ENCODE results near the gene CHST9. TPM values are rescaled to one million over a fixed set of nuclear protein-coding genes. Genes with fewer than 3 reads are reported as not detected.

The CHST9 gene
- total and polyA plus RNA-seq, 4 donors = 0.42 to 6.4 (median 1.4) TPM

GRCh38 chr18:26943906-26944305 is 241.2 kb downstream of the CHST9 start (continued):
- TF ChIP-seq, protein P1, sequence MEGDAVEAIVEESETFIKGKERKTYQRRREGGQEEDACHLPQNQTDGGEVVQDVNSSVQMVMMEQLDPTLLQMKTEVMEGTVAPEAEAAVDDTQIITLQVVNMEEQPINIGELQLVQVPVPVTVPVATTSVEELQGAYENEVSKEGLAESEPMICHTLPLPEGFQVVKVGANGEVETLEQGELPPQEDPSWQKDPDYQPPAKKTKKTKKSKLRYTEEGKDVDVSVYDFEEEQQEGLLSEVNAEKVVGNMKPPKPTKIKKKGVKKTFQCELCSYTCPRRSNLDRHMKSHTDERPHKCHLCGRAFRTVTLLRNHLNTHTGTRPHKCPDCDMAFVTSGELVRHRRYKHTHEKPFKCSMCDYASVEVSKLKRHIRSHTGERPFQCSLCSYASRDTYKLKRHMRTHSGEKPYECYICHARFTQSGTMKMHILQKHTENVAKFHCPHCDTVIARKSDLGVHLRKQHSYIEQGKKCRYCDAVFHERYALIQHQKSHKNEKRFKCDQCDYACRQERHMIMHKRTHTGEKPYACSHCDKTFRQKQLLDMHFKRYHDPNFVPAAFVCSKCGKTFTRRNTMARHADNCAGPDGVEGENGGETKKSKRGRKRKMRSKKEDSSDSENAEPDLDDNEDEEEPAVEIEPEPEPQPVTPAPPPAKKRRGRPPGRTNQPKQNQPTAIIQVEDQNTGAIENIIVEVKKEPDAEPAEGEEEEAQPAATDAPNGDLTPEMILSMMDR (IDR thresholded peaks at IDR 0.05; ENCODE audit: low read depth, low read length, missing input control) = no peak
- TF ChIP-seq FOXA1 (IDR thresholded peaks at IDR 0.05) (no peak), GABPA (IDR thresholded peaks at IDR 0.05 in 1 of 2, conservative IDR thresholded peaks at IDR 0.05 in 1 of 2) (no peak)

DNA sequence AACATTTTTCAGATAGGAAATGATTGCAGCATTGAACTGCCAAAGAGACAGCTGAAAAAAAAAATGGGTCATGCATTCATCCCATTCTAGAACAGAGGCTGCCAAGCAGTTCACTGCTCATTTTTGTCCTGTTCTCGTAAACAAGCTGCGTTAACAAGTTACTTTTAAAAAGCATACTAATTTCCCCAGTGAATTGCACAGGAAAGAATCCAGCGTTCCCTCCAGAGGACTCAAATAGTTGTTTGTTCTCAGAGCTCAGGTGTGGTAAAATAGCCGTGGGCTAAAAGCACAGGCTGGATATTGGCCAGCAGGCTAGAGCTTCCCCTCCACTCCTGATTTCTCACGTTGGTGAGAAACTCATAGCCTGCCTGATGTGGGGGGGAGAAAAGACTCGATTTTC is 243.5 kb downstream of the CHST9 start:
- Histone ChIP-seq H3K9me3 (ENCODE audit: control insufficient read depth in 4 of 4, low read length in 3 of 4) (no peaks in the 10 kb centered on the region), H3K9ac (ENCODE audit: low read depth in 1 of 2, low read length in 2 of 2) (no peak overlapping the region), H3K27ac (ENCODE audit: low read depth in 1 of 2, low read length in 2 of 2) (no peak overlapping the region), H3K4me1 (ENCODE audit: control insufficient read depth in 4 of 4, insufficient read depth in 4 of 4, low read length in 3 of 4) (no peaks in the 10 kb centered on the region), H3K36me3 (ENCODE audit: control insufficient read depth in 4 of 4, insufficient read depth in 3 of 4, low read depth in 1 of 4, low read length in 3 of 4) (no peaks in the 10 kb centered on the region), H3K27me3 (ENCODE audit: control insufficient read depth in 4 of 4, insufficient read depth in 4 of 4, low read length in 3 of 4) (no peaks in the 10 kb centered on the region), H3K4me3 (ENCODE audit: low read depth in 1 of 3, low read length in 3 of 3) (no peak overlapping the region)
- WGBS = 67% methylated on average over 6 of the region's 6 CpGs
- no peak for TF ChIP-seq TAF1 (conservative IDR thresholded peaks at IDR 0.05)
- TF ChIP-seq, protein P2, sequence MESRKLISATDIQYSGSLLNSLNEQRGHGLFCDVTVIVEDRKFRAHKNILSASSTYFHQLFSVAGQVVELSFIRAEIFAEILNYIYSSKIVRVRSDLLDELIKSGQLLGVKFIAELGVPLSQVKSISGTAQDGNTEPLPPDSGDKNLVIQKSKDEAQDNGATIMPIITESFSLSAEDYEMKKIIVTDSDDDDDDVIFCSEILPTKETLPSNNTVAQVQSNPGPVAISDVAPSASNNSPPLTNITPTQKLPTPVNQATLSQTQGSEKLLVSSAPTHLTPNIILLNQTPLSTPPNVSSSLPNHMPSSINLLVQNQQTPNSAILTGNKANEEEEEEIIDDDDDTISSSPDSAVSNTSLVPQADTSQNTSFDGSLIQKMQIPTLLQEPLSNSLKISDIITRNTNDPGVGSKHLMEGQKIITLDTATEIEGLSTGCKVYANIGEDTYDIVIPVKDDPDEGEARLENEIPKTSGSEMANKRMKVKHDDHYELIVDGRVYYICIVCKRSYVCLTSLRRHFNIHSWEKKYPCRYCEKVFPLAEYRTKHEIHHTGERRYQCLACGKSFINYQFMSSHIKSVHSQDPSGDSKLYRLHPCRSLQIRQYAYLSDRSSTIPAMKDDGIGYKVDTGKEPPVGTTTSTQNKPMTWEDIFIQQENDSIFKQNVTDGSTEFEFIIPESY (IDR thresholded peaks at IDR 0.05) = no peak
- TF ChIP-seq REST (IDR thresholded peaks at IDR 0.05) = no peak
- TF ChIP-seq JUND (IDR thresholded peaks at IDR 0.05) = no peak
- no peak for TF ChIP-seq FOXA2 (IDR thresholded peaks at IDR 0.05)
- no peak for TF ChIP-seq FOXA1 (IDR thresholded peaks at IDR 0.05)
- TF ChIP-seq NR2F2 (IDR thresholded peaks at IDR 0.05) = no peak
- TF ChIP-seq, protein P3, sequence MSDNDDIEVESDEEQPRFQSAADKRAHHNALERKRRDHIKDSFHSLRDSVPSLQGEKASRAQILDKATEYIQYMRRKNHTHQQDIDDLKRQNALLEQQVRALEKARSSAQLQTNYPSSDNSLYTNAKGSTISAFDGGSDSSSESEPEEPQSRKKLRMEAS (IDR thresholded peaks at IDR 0.05) = no peak
- DNase-seq (ENCODE audit: low spot score) = no peak

DNA sequence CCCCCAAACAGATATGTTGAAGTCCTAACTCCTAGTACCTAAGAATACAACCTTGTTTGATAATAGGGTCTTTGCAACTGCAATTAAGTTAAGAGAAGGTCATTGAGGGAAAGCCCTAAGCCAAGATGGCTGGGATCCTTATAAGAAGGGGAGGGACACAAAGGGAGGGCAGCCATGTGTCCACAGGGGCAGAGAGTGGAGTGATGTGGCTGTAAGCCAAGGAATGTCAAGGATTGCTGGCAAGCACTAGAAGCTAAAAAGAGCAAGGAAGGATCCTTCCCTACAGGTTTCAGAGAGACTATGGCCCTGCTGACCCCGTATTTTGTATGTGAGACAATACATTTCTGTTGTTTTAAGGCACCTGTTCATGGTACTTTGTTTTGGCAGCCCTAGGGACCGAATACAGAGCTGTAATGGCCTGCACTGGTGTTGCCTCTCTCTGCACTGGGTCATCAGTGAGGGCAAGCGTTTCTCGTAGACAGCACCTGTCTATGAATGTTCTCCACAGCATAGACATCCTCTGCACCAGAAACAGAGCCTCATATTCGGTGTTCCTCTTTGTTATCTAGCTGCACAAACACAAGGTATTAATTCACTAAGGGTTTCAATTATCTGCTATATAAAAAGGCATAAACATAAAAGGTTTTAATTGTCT is 244.2 kb downstream of the CHST9 start:
- Histone ChIP-seq H3K4me3 (ENCODE audit: low read depth in 1 of 3, low read length in 3 of 3) (no peak overlapping the region), H3K36me3 (ENCODE audit: control insufficient read depth in 4 of 4, insufficient read depth in 3 of 4, low read depth in 1 of 4, low read length in 3 of 4) (no peaks in the 10 kb centered on the region), H3K9ac (ENCODE audit: low read depth in 1 of 2, low read length in 2 of 2) (no peak overlapping the region), H3K9me3 (ENCODE audit: control insufficient read depth in 4 of 4, low read length in 3 of 4) (no peaks in the 10 kb centered on the region), H3K4me1 (ENCODE audit: control insufficient read depth in 4 of 4, insufficient read depth in 4 of 4, low read length in 3 of 4) (no peaks in the 10 kb centered on the region), H3K27me3 (ENCODE audit: control insufficient read depth in 4 of 4, insufficient read depth in 4 of 4, low read length in 3 of 4) (no peaks in the 10 kb centered on the region), H3K27ac (ENCODE audit: low read depth in 1 of 2, low read length in 2 of 2) (no peak overlapping the region)
- DNase-seq (ENCODE audit: low spot score) = no peak
- 86% methylated on average over 5 of the region's 5 CpGs for WGBS
- no peak for TF ChIP-seq RXRA (IDR thresholded peaks at IDR 0.05)
- TF ChIP-seq, protein P2 (IDR thresholded peaks at IDR 0.05) = no peak
- TF ChIP-seq ATF3 (IDR thresholded peaks at IDR 0.05) = no peak
- TF ChIP-seq YY1 (IDR thresholded peaks at IDR 0.05) = no peak
- no peak for TF ChIP-seq SP1 (IDR thresholded peaks at IDR 0.05)
- TF ChIP-seq EGR1 (IDR thresholded peaks at IDR 0.05; ENCODE audit: low read depth in 2 of 2) = no peak
- no peak for TF ChIP-seq NR2F2 (IDR thresholded peaks at IDR 0.05)
- TF ChIP-seq FOXA1 (IDR thresholded peaks at IDR 0.05) = no peak
- no peak for TF ChIP-seq FOXA2 (IDR thresholded peaks at IDR 0.05)
- TF ChIP-seq, protein P3 (IDR thresholded peaks at IDR 0.05) = no peak
- no peak for TF ChIP-seq JUND (IDR thresholded peaks at IDR 0.05)
- no peak for TF ChIP-seq HNF4G (IDR thresholded peaks at IDR 0.05)
- no peak for TF ChIP-seq GABPA (IDR thresholded peaks at IDR 0.05 in 1 of 2, conservative IDR thresholded peaks at IDR 0.05 in 1 of 2)

Measured in liver (tissue), 9 donors.